ENCODE measurements around the gene FOXB2.

Gene FOXB2

GRCh38 chr9:77066388-77066787, 46.9 kb downstream of the FOXB2 start:
- no peak for DNase-seq (ENCODE audit: low spot score)
